Keratinocyte (primary cell): Measurements from ENCODE around the gene MED15. TPM values are rescaled to one million over a fixed set of nuclear protein-coding genes. Genes with fewer than 3 reads are reported as not detected.

Experiments
- DNase-seq: peaks from one replicate; pipeline ENCODE4 v3.0.0-alpha.2; 2011; ENCODE audit warnings: low read depth, missing footprints, low spot score
- FAIRE-seq: peaks from 2 replicates; lab custom pipeline; 2011; peaks lifted over from hg19 to GRCh38; lab: Jason Lieb, UNC
- H2AFZ ChIP-seq: 2 replicates; pipeline ENCODE4 v1.6.0; 2012; ENCODE audit warnings: low read length, control low read depth, inconsistent platforms; ENCODE audit not compliant: control insufficient read depth
- H3K27ac ChIP-seq: 2 replicates; pipeline ENCODE4 v1.5.1; 2011; ENCODE audit warnings: low read length; ENCODE audit not compliant: control insufficient read depth, insufficient read depth
- H3K27me3 ChIP-seq: 3 replicates; pipeline ENCODE4 v1.6.0; 2011; ENCODE audit warnings: low read length; ENCODE audit not compliant: control insufficient read depth, insufficient read depth; ENCODE audit errors: extremely low read depth
- H3K36me3 ChIP-seq, 2 experiments: 2 replicates in 1 of 2; 3 replicates in 1 of 2; pipeline ENCODE4 v1.5.1; 2011; ENCODE audit warnings: low read length in 2 of 2, mild to moderate bottlenecking in 1 of 2; ENCODE audit not compliant: control insufficient read depth in 2 of 2, insufficient read depth in 2 of 2; ENCODE audit errors: extremely low read depth in 1 of 2
- H3K4me1 ChIP-seq: 3 replicates; pipeline ENCODE4 v1.5.1; 2011; ENCODE audit warnings: low read length; ENCODE audit not compliant: control insufficient read depth, insufficient read depth; ENCODE audit errors: extremely low read depth
- H3K4me2 ChIP-seq: 3 replicates; pipeline ENCODE4 v1.6.0; 2011; ENCODE audit warnings: low read depth, low read length; ENCODE audit not compliant: control insufficient read depth, insufficient read depth; ENCODE audit errors: extremely low read depth
- H3K4me3 ChIP-seq, 3 experiments: fragments of 200-600 bp in 1 of 3; sonication (generic) in 1 of 3; 2 replicates in 2 of 3; 3 replicates in 1 of 3; pipeline ENCODE4 v1.5.1; 2011 to 2016; ENCODE audit warnings: low read length in 3 of 3, mild to moderate bottlenecking in 3 of 3, control low read depth in 2 of 3, inconsistent platforms in 1 of 3, low read depth in 1 of 3, mixed read lengths in 1 of 3, mixed run types in 1 of 3, moderate library complexity in 1 of 3; ENCODE audit not compliant: control insufficient read depth in 2 of 3, insufficient read depth in 2 of 3; ENCODE audit errors: extremely low read depth in 1 of 3
- H3K79me2 ChIP-seq: 2 replicates; pipeline ENCODE4 v1.6.0; 2012; ENCODE audit warnings: low read length; ENCODE audit not compliant: control insufficient read depth, insufficient read depth
- H3K9ac ChIP-seq: 3 replicates; pipeline ENCODE4 v1.6.0; 2011; ENCODE audit warnings: low read length; ENCODE audit not compliant: control insufficient read depth, insufficient read depth; ENCODE audit errors: extremely low read depth
- H3K9me1 ChIP-seq: 3 replicates; pipeline ENCODE4 v1.6.0; 2011; ENCODE audit warnings: low read length; ENCODE audit not compliant: control insufficient read depth, insufficient read depth; ENCODE audit errors: extremely low read depth
- H3K9me3 ChIP-seq: 2 replicates; pipeline ENCODE4 v1.5.1; 2012; ENCODE audit warnings: low read depth, low read length; ENCODE audit not compliant: control insufficient read depth
- H4K20me1 ChIP-seq: 3 replicates; pipeline ENCODE4 v1.6.0; 2011; ENCODE audit warnings: low read length; ENCODE audit not compliant: control insufficient read depth, insufficient read depth; ENCODE audit errors: extremely low read depth
- EZH2 ChIP-seq: IDR thresholded peaks from one replicate; pipeline ENCODE4 v1.6.1; 2012; ENCODE audit warnings: inconsistent platforms, mild to moderate bottlenecking, low read length, moderate library complexity
- dilution Hi-C: fragments of 300-500 bp; cut with MboI; formaldehyde crosslinking; loops from one replicate; pipeline ENCODE4 v1.7.0; 2020; ENCODE audit warnings: low sequenced_read_pairs; ENCODE audit not compliant: extremely low pct_ligation_motif_present
- polyA plus RNA-seq, 5 experiments: library from polyadenylated mRNA; depleted of rRNA in 3 of 5; stranded (reverse) in 3 of 5; stranded (forward) in 1 of 5; unstranded in 1 of 5; fragments of >200 nt; gene quantifications; 1 replicate in 1 of 5; 2 replicates in 3 of 5; 3 replicates in 1 of 5; pipeline versions ENCODE4 v1.2.1 to v1.2.3, GENCODE V29; 2011 to 2012; ENCODE audit warnings: missing spikeins in 2 of 5, low read depth in 1 of 5, low replicate concordance in 1 of 5
- TF ChIP-seq, protein P1 (sequence below), 3 experiments: IDR thresholded peaks in 1 of 3; conservative IDR thresholded peaks in 1 of 3; optimal IDR thresholded peaks in 1 of 3; 2 replicates in 2 of 3; 3 replicates in 1 of 3; pipeline versions ENCODE3 to v1.5.1; 2011; ENCODE audit warnings: low read length in 3 of 3, mild to moderate bottlenecking in 3 of 3, moderate library complexity in 2 of 3, control low read depth in 1 of 3, inconsistent platforms in 1 of 3; ENCODE audit not compliant: insufficient read depth in 2 of 3; ENCODE audit errors: extremely low read depth in 1 of 3

MED15 gene
- polyA plus RNA-seq, 1 donor (not counting 4 experiments of a cell fraction or from before 2014, with no cell fraction given) = 24.9 TPM

DNA sequence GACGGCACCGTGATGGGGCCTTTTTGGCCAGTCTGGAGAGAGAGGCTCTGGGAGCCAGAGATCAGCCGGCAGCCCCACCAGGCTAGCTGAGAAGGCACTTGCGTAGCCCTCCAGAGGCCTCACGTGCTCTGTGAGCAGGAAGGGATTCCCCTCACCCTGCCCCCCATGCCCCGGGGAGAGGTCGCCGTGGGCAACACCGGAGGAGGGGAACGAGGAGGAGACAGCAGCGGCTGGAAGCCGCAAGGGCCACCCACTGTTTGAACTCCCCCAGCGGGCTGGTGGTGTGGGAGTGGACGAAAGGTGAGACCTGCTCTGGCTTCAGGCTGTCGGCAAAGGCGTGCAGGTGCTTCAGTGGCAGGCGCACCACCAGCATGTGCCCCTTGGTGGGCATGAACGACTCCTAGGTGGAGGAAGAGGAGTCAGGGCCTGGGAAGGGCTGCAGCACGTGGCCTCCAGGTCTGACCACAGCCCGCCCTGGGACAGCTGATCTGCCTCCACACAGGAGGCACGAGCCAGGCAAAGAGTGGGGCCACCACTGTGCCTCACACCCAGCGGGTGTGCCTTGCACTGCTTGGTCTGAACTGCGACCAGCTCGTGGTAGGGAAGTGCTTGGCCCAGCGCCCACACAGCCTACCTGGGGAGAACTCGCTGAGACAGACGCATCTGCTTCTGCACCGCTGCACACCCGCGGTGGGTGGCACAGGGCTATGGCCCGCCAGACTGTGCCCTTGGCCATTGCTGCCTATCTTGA is 99.9 kb downstream of the MED15 start:
- Histone ChIP-seq H3K79me2 (no peaks in the 10 kb centered on the region), H3K4me2 (no peak overlapping the region), H3K4me3 (no peak overlapping the region), H3K27ac (no peak overlapping the region), H3K36me3 (no peaks in the 10 kb centered on the region), H3K27me3 (peaks cover 20% of the 10 kb centered on the region), H3K9ac (no peak overlapping the region), H3K9me1 (no peaks in the 10 kb centered on the region), H3K4me1 (no peaks in the 10 kb centered on the region), H3K9me3 (no peaks in the 10 kb centered on the region), H4K20me1 (no peaks in the 10 kb centered on the region), H2AFZ (no peak overlapping the region)
- dilution Hi-C loops = no loop called here
- TF ChIP-seq, protein P1, sequence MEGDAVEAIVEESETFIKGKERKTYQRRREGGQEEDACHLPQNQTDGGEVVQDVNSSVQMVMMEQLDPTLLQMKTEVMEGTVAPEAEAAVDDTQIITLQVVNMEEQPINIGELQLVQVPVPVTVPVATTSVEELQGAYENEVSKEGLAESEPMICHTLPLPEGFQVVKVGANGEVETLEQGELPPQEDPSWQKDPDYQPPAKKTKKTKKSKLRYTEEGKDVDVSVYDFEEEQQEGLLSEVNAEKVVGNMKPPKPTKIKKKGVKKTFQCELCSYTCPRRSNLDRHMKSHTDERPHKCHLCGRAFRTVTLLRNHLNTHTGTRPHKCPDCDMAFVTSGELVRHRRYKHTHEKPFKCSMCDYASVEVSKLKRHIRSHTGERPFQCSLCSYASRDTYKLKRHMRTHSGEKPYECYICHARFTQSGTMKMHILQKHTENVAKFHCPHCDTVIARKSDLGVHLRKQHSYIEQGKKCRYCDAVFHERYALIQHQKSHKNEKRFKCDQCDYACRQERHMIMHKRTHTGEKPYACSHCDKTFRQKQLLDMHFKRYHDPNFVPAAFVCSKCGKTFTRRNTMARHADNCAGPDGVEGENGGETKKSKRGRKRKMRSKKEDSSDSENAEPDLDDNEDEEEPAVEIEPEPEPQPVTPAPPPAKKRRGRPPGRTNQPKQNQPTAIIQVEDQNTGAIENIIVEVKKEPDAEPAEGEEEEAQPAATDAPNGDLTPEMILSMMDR (optimal IDR thresholded peaks at IDR 0.05 in 1 of 3, IDR thresholded peaks at IDR 0.05 in 1 of 3, conservative IDR thresholded peaks at IDR 0.05 in 1 of 3; ENCODE audit: extremely low read depth in 1 of 3, insufficient read depth in 2 of 3, low read length in 3 of 3) = no peak
- TF ChIP-seq EZH2 = no peak
- DNase-seq = no peak
- no peak for FAIRE-seq

DNA sequence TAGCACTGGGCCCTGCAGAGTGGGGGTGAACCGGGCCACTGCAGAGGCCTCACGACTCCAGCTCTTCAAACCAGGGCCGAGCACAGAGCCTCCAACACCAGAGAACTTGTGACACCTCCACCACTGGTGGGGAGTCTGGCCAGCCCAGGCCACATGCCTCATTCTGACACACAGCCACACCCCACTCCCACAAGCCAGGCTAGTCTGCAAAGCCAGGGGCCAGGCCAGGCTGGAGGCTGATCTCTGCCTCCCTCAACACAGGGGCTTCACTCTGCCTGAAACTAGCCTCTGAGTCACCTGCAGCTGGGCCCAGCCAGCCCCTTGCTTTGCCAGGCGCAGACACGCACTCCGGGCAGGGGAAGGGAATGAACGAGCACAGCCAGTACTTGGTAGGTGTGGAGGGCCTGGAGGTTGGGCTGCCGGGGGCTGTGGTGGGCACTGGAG is 102.9 kb downstream of the MED15 start:
- H3K9me3 ChIP-seq = no peaks in the 10 kb centered on the region
- H3K4me3 ChIP-seq = no peak overlapping the region
- no peak overlapping the region for H2AFZ ChIP-seq
- H3K9me1 ChIP-seq = no peaks in the 10 kb centered on the region
- no peaks in the 10 kb centered on the region for H3K36me3 ChIP-seq
- no peaks in the 10 kb centered on the region for H3K79me2 ChIP-seq
- no peak overlapping the region for H3K9ac ChIP-seq
- H3K4me1 ChIP-seq = no peaks in the 10 kb centered on the region
- H3K27ac ChIP-seq = no peak overlapping the region
- DNase-seq = no peak
- TF ChIP-seq, protein P1 (optimal IDR thresholded peaks at IDR 0.05 in 1 of 3, IDR thresholded peaks at IDR 0.05 in 1 of 3, conservative IDR thresholded peaks at IDR 0.05 in 1 of 3; ENCODE audit: extremely low read depth in 1 of 3, insufficient read depth in 2 of 3, low read length in 3 of 3) = no peak
- TF ChIP-seq EZH2 = no peak
- FAIRE-seq = no peak
- no peaks in the 10 kb centered on the region for H4K20me1 ChIP-seq
- dilution Hi-C loops = no loop called here
- H3K27me3 ChIP-seq = peaks cover 17% of the 10 kb centered on the region
- H3K4me2 ChIP-seq = no peak overlapping the region
